ENCODE results near the gene OLFML3.

GRCh38 chr1:113987259-113987658 is 8.0 kb downstream of the OLFML3 start:
- TF ChIP-seq, protein P1, sequence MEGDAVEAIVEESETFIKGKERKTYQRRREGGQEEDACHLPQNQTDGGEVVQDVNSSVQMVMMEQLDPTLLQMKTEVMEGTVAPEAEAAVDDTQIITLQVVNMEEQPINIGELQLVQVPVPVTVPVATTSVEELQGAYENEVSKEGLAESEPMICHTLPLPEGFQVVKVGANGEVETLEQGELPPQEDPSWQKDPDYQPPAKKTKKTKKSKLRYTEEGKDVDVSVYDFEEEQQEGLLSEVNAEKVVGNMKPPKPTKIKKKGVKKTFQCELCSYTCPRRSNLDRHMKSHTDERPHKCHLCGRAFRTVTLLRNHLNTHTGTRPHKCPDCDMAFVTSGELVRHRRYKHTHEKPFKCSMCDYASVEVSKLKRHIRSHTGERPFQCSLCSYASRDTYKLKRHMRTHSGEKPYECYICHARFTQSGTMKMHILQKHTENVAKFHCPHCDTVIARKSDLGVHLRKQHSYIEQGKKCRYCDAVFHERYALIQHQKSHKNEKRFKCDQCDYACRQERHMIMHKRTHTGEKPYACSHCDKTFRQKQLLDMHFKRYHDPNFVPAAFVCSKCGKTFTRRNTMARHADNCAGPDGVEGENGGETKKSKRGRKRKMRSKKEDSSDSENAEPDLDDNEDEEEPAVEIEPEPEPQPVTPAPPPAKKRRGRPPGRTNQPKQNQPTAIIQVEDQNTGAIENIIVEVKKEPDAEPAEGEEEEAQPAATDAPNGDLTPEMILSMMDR (IDR thresholded peaks at IDR 0.05; ENCODE audit: insufficient read depth, low read length), result no peak
- TF ChIP-seq POLR2AphosphoS5 (IDR thresholded peaks at IDR 0.05; ENCODE audit: low read depth) (no peak), REST (IDR thresholded peaks at IDR 0.05; ENCODE audit: insufficient replicate concordance, low read depth) (no peak), GABPA (IDR thresholded peaks at IDR 0.05; ENCODE audit: low read depth) (no peak), SPI1 (IDR thresholded peaks at IDR 0.05; ENCODE audit: borderline replicate concordance, low read depth) (no peak)

Data from HL-60 (cell line).